ENCODE data around the gene DPH7.
"Not testable (repeated sequence)": the region's sequence is repeated elsewhere in the genome, so short reads cannot be mapped to it uniquely, and the experiment has no call there.

DNA sequence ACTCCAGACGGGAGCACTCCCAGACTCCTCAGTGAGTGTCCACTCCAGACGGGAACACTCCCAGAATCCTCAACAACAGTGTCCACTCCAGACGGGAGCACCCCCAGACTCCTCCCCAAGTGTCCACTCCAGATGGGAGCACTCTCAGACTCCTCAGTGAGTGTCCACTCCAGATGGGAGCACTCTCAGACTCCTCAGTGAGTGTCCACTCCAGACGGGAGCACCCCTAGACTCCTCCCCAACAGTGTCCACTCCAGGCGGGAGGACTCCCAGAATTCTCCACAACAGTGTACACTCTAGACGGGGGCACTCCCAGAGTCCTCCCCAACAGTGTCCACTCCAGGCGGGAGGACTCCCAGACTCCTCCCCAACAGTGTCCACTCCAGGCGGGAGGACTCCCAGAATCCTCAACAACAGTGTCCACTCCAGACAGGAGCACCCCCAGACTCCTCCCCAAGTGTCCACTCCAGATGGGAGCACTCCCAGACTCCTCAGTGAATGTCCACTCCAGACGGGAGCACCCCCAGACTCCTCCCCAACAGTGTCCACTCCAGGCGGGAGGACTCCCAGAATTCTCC, 45.7 kb downstream of the DPH7 start:
- not testable (repeated sequence) for TF ChIP-seq SIN3A (IDR thresholded peaks at IDR 0.05; ENCODE audit: borderline replicate concordance, insufficient read depth, low read depth, low read length); POLR2AphosphoS5 (IDR thresholded peaks at IDR 0.05; ENCODE audit: low read depth, low read length)
